Lung (tissue), 12 donors: ENCODE results near the gene FIZ1. TPM values are rescaled to one million over a fixed set of nuclear protein-coding genes. Genes with fewer than 3 reads are reported as not detected.

Source experiments
- ATAC-seq: fragments of 200-7000 bp; cut with Tn5 transposase; one replicate; pipeline ENCODE4 v1.9.1; 2020; ENCODE audit warnings: moderate number of reproducible peaks; ENCODE audit not compliant: insufficient read depth, low FRiP score
- DNase-seq, 3 donors: peaks; one replicate each; pipeline ENCODE4 v3.0.0-alpha.2; 2013 to 2017
- H3K27ac ChIP-seq, 2 donors: one replicate each; pipeline ENCODE4 v1.5.1; 2013; ENCODE audit warnings: mild to moderate bottlenecking in 2 of 2, moderate library complexity in 2 of 2, control low read depth in 1 of 2, inconsistent platforms in 1 of 2, low read depth in 1 of 2, low read length in 1 of 2
- H3K27me3 ChIP-seq, 3 donors: one replicate each; pipeline ENCODE4 v1.5.1; 2013; ENCODE audit warnings: low read length in 2 of 3; ENCODE audit not compliant: control insufficient read depth in 3 of 3, insufficient read depth in 3 of 3
- H3K36me3 ChIP-seq, 4 donors: one replicate each; pipeline ENCODE4 v1.5.1; 2013; ENCODE audit warnings: low read length in 4 of 4, mild to moderate bottlenecking in 1 of 4, moderate library complexity in 1 of 4; ENCODE audit not compliant: control insufficient read depth in 4 of 4, insufficient read depth in 4 of 4
- H3K4me1 ChIP-seq, 5 donors: one replicate each; pipeline ENCODE4 v1.5.1; 2013; ENCODE audit warnings: low read length in 5 of 5, mild to moderate bottlenecking in 2 of 5, moderate library complexity in 1 of 5; ENCODE audit not compliant: control insufficient read depth in 5 of 5, insufficient read depth in 5 of 5
- H3K4me3 ChIP-seq: one replicate; pipeline ENCODE4 v1.5.1; 2013; ENCODE audit warnings: mild to moderate bottlenecking, control low read depth, moderate library complexity
- H3K9ac ChIP-seq, 2 donors: one replicate each; pipeline ENCODE4 v1.5.1; 2013; ENCODE audit warnings: low read length in 2 of 2, control low read depth in 1 of 2; ENCODE audit not compliant: insufficient read depth in 1 of 2
- H3K9me3 ChIP-seq, 4 donors: one replicate each; pipeline ENCODE4 v1.5.1; 2013; ENCODE audit warnings: low read length in 3 of 4, mild to moderate bottlenecking in 1 of 4, moderate library complexity in 1 of 4; ENCODE audit not compliant: control insufficient read depth in 4 of 4, insufficient read depth in 3 of 4
- WGBS, 2 donors: extraction: QIAGEN DNeasy Blood & Tissue Kit; methylation state at CpG; one replicate each; pipeline ENCODE4 v1.1.7; 2013; 5-methylcytosine and 5-hydroxymethylcytosine counted together
- polyA plus RNA-seq, 2 donors: library from polyadenylated mRNA; stranded (reverse); fragments of 200-250 nt; gene quantifications; one replicate each; pipeline ENCODE4 v1.2.1, GENCODE V29; 2013
- total RNA-seq, 2 donors: library from RNA; depleted of rRNA in 1 of 2; stranded (reverse); fragments of >200 nt in 1 of 2; gene quantifications; one replicate each; pipeline ENCODE4 v1.2.1, GENCODE V29; 2014 to 2021
- TF ChIP-seq, protein P1 (sequence below): IDR thresholded peaks from 2 replicates; pipeline ENCODE4 v1.5.1; 2012; ENCODE audit warnings: mild to moderate bottlenecking; ENCODE audit errors: control extremely low read depth, extremely low read depth
- donor health status: control.
- donor health status: control.
- donor health status: Bipolar disorder and iron deficiency.
- donor health status: healthy.
- donor health status: DM: yes; HTN: yes; CAD: no.

Gene FIZ1
- total and polyA plus RNA-seq, 4 donors, result 5.6 to 17.6 (median 9.9) TPM

DNA sequence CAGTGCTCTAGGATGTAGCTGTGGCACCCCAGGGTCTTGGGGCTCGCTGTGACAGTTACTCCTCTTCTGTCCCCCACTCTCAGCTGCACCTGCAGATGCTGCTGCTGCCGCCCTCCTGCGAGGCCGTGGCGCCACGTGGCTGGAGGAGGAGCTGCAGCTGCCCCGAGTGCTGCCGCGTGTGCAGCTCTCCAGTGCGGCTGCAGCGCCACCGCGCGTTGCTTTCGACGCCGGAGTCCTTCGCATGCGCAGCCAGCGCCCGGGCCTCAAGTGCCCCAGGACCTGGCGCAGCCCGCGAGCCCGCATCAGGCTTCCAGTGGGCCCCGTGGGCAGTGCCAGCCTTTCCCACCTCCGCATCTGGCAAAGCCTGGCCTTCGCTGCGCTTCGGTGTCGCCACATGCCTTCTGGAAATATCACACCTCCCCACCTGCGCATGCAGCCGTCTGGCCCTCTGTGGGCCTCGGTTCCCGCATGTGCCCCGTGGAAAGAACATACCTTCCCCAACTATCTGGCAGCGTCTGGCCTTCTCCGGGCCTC, 40.8 kb upstream of the FIZ1 start:
- Histone ChIP-seq H3K27ac (peak overlapping the region; percentile 85 to 90), H3K9ac (peak overlapping the region; percentile 17 to 26), H3K4me3 (peak overlapping the region; percentile 10), H3K9me3 (no peaks in the 10 kb centered on the region), H3K36me3 (peaks cover 0 to 9% (median 4%) of the 10 kb centered on the region in 4 donors), H3K4me1 (peaks cover 18 to 41% (median 21%) of the 10 kb centered on the region in 5 donors), H3K27me3 (no peaks in the 10 kb centered on the region)
- DNase-seq (peak; percentile 72 to 78 (median 74)), ATAC-seq (peak; percentile 24)
- WGBS, 2 donors, result 20 to 28% methylated on average over 38 of the region's 38 CpGs
- TF ChIP-seq, protein P1, sequence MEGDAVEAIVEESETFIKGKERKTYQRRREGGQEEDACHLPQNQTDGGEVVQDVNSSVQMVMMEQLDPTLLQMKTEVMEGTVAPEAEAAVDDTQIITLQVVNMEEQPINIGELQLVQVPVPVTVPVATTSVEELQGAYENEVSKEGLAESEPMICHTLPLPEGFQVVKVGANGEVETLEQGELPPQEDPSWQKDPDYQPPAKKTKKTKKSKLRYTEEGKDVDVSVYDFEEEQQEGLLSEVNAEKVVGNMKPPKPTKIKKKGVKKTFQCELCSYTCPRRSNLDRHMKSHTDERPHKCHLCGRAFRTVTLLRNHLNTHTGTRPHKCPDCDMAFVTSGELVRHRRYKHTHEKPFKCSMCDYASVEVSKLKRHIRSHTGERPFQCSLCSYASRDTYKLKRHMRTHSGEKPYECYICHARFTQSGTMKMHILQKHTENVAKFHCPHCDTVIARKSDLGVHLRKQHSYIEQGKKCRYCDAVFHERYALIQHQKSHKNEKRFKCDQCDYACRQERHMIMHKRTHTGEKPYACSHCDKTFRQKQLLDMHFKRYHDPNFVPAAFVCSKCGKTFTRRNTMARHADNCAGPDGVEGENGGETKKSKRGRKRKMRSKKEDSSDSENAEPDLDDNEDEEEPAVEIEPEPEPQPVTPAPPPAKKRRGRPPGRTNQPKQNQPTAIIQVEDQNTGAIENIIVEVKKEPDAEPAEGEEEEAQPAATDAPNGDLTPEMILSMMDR, result peak; percentile 27

DNA sequence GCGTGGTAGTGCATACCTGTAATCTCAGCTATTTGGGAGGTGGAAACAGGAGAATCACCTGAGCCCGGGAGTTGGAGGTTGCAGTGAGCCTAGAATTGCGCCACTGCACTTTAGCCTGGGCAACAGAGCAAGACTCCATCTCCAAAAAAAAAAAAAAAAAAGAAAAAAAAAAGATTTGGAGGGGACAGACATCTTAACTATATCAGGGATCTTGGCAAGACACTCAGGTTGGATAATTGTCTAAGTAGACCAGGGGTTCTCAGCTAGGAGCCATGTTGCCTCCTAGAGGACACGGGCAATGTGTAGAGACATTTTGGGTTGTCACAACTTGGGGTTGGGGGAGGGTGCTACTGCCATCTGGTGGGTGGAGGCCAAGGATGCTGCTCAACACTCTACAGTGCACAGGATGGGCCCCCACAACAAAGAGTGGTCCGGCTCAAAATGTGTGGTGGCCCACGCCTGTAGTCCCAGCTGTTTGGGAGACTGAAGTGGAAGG, 39.6 kb upstream of the FIZ1 start:
- 81 to 85% methylated on average over 6 of the region's 6 CpGs for WGBS, 2 donors
- no peak overlapping the region for H3K9ac ChIP-seq
- no peak overlapping the region for H3K4me3 ChIP-seq
- H3K27ac ChIP-seq, result peak overlapping the region in 1 of 2 donors; percentile 13
- ATAC-seq (no peak), DNase-seq (peak in 1 of 3 donors; percentile 18)
- no peaks in the 10 kb centered on the region for H3K9me3 ChIP-seq
- peaks cover 11 to 35% (median 21%) of the 10 kb centered on the region in 5 donors for H3K4me1 ChIP-seq
- H3K36me3 ChIP-seq, result peaks cover 0 to 3% (median under 1%) of the 10 kb centered on the region in 4 donors
- H3K27me3 ChIP-seq, result no peaks in the 10 kb centered on the region
- TF ChIP-seq, protein P1, result no peak

GRCh38 chr19:55637534-55637933, 38.2 kb upstream of the FIZ1 start:
- ATAC-seq, result no peak
- Histone ChIP-seq H3K9ac (no peak overlapping the region), H3K4me1 (peaks cover 5 to 27% (median 19%) of the 10 kb centered on the region in 5 donors), H3K27ac (no peak overlapping the region), H3K9me3 (no peaks in the 10 kb centered on the region), H3K36me3 (peaks cover 0 to 3% (median under 1%) of the 10 kb centered on the region in 4 donors), H3K4me3 (no peak overlapping the region), H3K27me3 (no peaks in the 10 kb centered on the region)
- 82 to 89% methylated on average over 11 of the region's 11 CpGs for WGBS, 2 donors
- no peak for DNase-seq
- TF ChIP-seq, protein P1, result no peak

- 88 to 96% methylated on average over 4 of the region's 4 CpGs for WGBS, 2 donors
- Histone ChIP-seq H3K9ac (no peak overlapping the region), H3K4me3 (no peak overlapping the region), H3K27me3 (no peaks in the 10 kb centered on the region), H3K9me3 (no peaks in the 10 kb centered on the region), H3K4me1 (peaks cover 5 to 22% (median 14%) of the 10 kb centered on the region in 5 donors), H3K27ac (no peak overlapping the region), H3K36me3 (peaks cover 0 to 3% (median under 1%) of the 10 kb centered on the region in 4 donors)
- DNase-seq (no peak), ATAC-seq (no peak)
- TF ChIP-seq, protein P1, result no peak
These were observed 37.4 kb upstream of the FIZ1 start for GRCh38 chr19:55636723-55637122.
